Neural cell (in vitro differentiated cells): Measurements from ENCODE around the gene SH2D3A. TPM values are rescaled to one million over a fixed set of nuclear protein-coding genes. Genes with fewer than 3 reads are reported as not detected.
"Not testable (repeated sequence)": the region's sequence is repeated elsewhere in the genome, so short reads cannot be mapped to it uniquely, and the experiment has no call there.

Experiments
- H2AFZ ChIP-seq: fragments of 200-600, 300-800 bp; sonication (generic), shearing (Covaris generic); 2 replicates; pipeline ENCODE4 v1.6.0; 2014; ENCODE audit warnings: low read depth, mild to moderate bottlenecking, antibody characterized with exemption, low read length, moderate library complexity
- H3F3A ChIP-seq: fragments of 200-600 bp; shearing (Covaris generic); 2 replicates; pipeline ENCODE4 v1.6.1; 2016; ENCODE audit warnings: mild to moderate bottlenecking, moderate library complexity, mixed read lengths, antibody characterized with exemption, low read length; ENCODE audit not compliant: insufficient read depth, poor library complexity, severe bottlenecking
- H3K27ac ChIP-seq: fragments of 200-600, 300-800 bp; sonication (generic), shearing (Covaris generic); 2 replicates; pipeline ENCODE4 v1.5.1; 2014; ENCODE audit warnings: mild to moderate bottlenecking, low read length, moderate library complexity
- H3K27me3 ChIP-seq: fragments of 300-800, 200-600 bp; sonication (generic), shearing (Covaris generic); 2 replicates; pipeline ENCODE4 v1.6.0; 2014; ENCODE audit warnings: mild to moderate bottlenecking, low read depth, low read length, moderate library complexity; ENCODE audit not compliant: insufficient read depth
- H3K36me3 ChIP-seq: fragments of 300-800, 200-600 bp; sonication (generic), shearing (Covaris generic); 2 replicates; pipeline ENCODE4 v1.5.1; 2014; ENCODE audit warnings: mild to moderate bottlenecking, antibody characterized with exemption, low read length, moderate library complexity; ENCODE audit not compliant: insufficient read depth
- H3K4me2 ChIP-seq: fragments of 300-800, 200-600 bp; sonication (generic), shearing (Covaris generic); 2 replicates; pipeline ENCODE4 v1.6.0; 2014; ENCODE audit warnings: mild to moderate bottlenecking, low read length
- H3K4me3 ChIP-seq: fragments of 300-800, 200-600 bp; sonication (generic), shearing (Covaris generic); 2 replicates; pipeline ENCODE4 v1.5.1; 2014; ENCODE audit warnings: mild to moderate bottlenecking, low read length, moderate library complexity
- H3K79me2 ChIP-seq: fragments of 200-600 bp; shearing (Covaris generic); replicated peaks from 2 replicates; pipeline ENCODE4 v1.6.0; 2014; ENCODE audit warnings: mild to moderate bottlenecking, low read length, moderate library complexity; ENCODE audit not compliant: insufficient read depth
- H3K9ac ChIP-seq: fragments of 300-800, 200-600 bp; sonication (generic), shearing (Covaris generic); 2 replicates; pipeline ENCODE4 v1.6.1; 2016; ENCODE audit warnings: mild to moderate bottlenecking, low read length, mixed read lengths
- H3K9me2 ChIP-seq: fragments of 200-600 bp; shearing (Covaris generic); 2 replicates; pipeline ENCODE4 v1.6.1; 2016; ENCODE audit warnings: mild to moderate bottlenecking, low read length, mixed read lengths; ENCODE audit not compliant: insufficient read depth
- H3K9me3 ChIP-seq: fragments of 200-600, 300-800 bp; sonication (generic), shearing (Covaris generic); 2 replicates; pipeline ENCODE4 v1.6.1; 2016; ENCODE audit warnings: mild to moderate bottlenecking, mixed run types, low read length, moderate library complexity, mixed read lengths
- H4K20me1 ChIP-seq: fragments of 200-600 bp; shearing (Covaris generic); 2 replicates; pipeline ENCODE4 v1.6.1; 2016; ENCODE audit warnings: mild to moderate bottlenecking, mixed run types; ENCODE audit not compliant: insufficient read depth
- EP300 ChIP-seq: fragments of 450-650 bp; conservative IDR thresholded peaks from 2 replicates; pipeline ENCODE4 v1.6.1; 2014; ENCODE audit warnings: antibody characterized with exemption, mild to moderate bottlenecking, moderate library complexity; ENCODE audit not compliant: poor library complexity, severe bottlenecking
- EZH2 ChIP-seq: fragments of 200-600, 300-800 bp; shearing (Covaris generic), sonication (generic); IDR thresholded peaks from 2 replicates; pipeline ENCODE4 v1.6.1; 2014; ENCODE audit warnings: antibody characterized with exemption, low read length, borderline replicate concordance, mild to moderate bottlenecking; ENCODE audit not compliant: insufficient read depth, poor library complexity, severe bottlenecking
- MXI1 ChIP-seq: fragments of 450-650 bp; conservative IDR thresholded peaks from 2 replicates; pipeline ENCODE4 v1.6.1; 2014; ENCODE audit warnings: antibody characterized with exemption, mild to moderate bottlenecking; ENCODE audit not compliant: poor library complexity, severe bottlenecking
- POLR2AphosphoS5 ChIP-seq: IDR thresholded peaks from 2 replicates; pipeline ENCODE4 v1.6.1; 2012
- RAD21 ChIP-seq: fragments of 450-650 bp; conservative IDR thresholded peaks from 2 replicates; pipeline ENCODE4 v1.6.1; 2014; ENCODE audit warnings: antibody characterized with exemption, mild to moderate bottlenecking, moderate library complexity
- REST ChIP-seq: IDR thresholded peaks from 2 replicates; pipeline ENCODE4 v1.6.1; 2012; ENCODE audit warnings: borderline replicate concordance
- SMC3 ChIP-seq: fragments of 450-650 bp; conservative IDR thresholded peaks from 2 replicates; pipeline ENCODE4 v1.6.1; 2014; ENCODE audit warnings: antibody characterized with exemption, mild to moderate bottlenecking, moderate library complexity; ENCODE audit not compliant: poor library complexity
- TAF1 ChIP-seq: IDR thresholded peaks from 2 replicates; pipeline ENCODE4 v1.6.1; 2012; ENCODE audit warnings: low read depth
- polyA plus RNA-seq: library from polyadenylated mRNA; depleted of rRNA; stranded (reverse); fragments of >200 nt; gene quantifications from 2 replicates; pipeline ENCODE4 v1.2.3, GENCODE V29; 2014
- TF ChIP-seq, protein P1 (sequence below): fragments of 450-650 bp; IDR thresholded peaks from 2 replicates; pipeline ENCODE4 v1.5.1; 2014; ENCODE audit warnings: antibody characterized with exemption, mild to moderate bottlenecking, moderate library complexity; ENCODE audit not compliant: poor library complexity, severe bottlenecking

SH2D3A gene
- polyA plus RNA-seq, 1 donor from 2014 or later = 3.6 TPM

DNA sequence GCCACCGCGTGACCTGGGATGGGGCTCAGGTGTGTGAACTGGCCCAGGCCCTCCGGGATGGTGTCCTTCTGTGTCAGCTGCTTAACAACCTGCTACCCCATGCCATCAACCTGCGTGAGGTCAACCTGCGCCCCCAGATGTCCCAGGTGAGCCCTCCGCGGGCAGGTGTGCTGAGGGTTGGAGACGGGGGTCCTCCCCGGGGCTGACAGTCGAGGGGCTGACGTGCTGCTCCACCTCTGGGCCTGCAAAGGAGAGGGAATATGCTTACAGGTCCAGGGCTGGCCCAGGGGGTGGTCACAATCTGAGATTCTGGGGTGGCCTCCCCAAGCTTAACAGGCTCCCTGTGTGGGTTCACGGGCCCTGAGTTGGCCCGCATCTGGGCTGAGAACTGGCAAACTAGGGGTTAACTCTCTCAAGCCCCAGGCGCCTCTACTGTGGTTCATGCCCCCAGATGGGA is 5.7 kb upstream of the SH2D3A start:
- H3K4me2 ChIP-seq = no peak overlapping the region
- no peaks in the 10 kb centered on the region for H3K36me3 ChIP-seq
- H3K27me3 ChIP-seq = peaks cover 6% of the 10 kb centered on the region
- H3K4me3 ChIP-seq = no peak overlapping the region
- H3K9ac ChIP-seq = no peak overlapping the region
- H3K9me3 ChIP-seq = no peaks in the 10 kb centered on the region
- no peaks in the 10 kb centered on the region for H4K20me1 ChIP-seq
- H3F3A ChIP-seq = no peaks in the 10 kb centered on the region
- no peaks in the 10 kb centered on the region for H3K9me2 ChIP-seq
- H3K27ac ChIP-seq = no peak overlapping the region
- TF ChIP-seq SMC3 (no peak), MXI1 (no peak), RAD21 (no peak), EZH2 (no peak), REST (no peak), EP300 (no peak), POLR2AphosphoS5 (no peak), TAF1 (no peak)
- TF ChIP-seq, protein P1, sequence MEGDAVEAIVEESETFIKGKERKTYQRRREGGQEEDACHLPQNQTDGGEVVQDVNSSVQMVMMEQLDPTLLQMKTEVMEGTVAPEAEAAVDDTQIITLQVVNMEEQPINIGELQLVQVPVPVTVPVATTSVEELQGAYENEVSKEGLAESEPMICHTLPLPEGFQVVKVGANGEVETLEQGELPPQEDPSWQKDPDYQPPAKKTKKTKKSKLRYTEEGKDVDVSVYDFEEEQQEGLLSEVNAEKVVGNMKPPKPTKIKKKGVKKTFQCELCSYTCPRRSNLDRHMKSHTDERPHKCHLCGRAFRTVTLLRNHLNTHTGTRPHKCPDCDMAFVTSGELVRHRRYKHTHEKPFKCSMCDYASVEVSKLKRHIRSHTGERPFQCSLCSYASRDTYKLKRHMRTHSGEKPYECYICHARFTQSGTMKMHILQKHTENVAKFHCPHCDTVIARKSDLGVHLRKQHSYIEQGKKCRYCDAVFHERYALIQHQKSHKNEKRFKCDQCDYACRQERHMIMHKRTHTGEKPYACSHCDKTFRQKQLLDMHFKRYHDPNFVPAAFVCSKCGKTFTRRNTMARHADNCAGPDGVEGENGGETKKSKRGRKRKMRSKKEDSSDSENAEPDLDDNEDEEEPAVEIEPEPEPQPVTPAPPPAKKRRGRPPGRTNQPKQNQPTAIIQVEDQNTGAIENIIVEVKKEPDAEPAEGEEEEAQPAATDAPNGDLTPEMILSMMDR = no peak
- H2AFZ ChIP-seq = no peak overlapping the region
- no peaks in the 10 kb centered on the region for H3K79me2 ChIP-seq

DNA sequence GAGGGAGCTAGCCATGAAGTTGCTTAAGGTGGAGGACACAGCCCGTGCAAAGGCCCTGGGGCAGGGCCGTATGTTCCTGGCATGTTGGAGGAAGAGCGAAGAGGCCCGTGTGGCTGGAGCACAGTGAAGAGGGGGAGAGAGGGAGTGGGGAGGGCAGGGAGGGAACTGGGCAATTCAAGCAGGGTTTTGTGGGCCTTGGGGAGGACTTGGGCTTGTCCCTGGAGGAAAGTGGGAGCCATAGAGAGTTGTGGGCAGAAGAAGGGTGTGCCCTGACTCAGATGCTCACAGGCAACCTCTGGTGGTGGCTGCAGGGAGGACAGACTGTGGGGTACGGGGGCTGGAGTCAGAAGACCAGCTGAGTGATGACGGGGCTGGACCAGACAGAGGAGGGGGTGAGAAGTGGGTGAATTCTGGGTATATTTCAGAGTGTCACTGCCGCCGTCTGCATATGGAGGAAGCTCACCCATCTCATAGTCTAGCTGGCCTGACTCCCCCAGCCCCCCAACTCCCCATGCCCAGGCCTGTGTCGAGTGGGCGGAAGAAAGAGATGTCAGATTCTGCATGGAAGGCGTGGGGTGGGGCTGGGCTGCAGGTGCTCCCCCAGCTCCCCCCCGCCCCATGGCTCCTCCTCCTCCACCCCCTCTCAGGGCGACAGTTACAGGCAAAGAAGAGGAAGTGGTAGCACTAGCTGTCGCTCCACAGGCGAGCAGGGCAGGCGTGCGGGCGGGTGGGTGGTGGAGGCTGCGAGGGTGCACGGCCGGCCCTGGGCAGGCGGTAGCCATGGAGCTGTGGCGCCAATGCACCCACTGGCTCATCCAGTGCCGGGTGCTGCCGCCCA is 5.0 kb upstream of the SH2D3A start, which contains the start of gene VAV1:
Gene VAV1 (plus strand): TSS at position 681 of the 838 bp plus-strand sequence. CDS start 100 bp downstream, at position 781.
- no peaks in the 10 kb centered on the region for H3K9me3 ChIP-seq
- H3K79me2 ChIP-seq = no peaks in the 10 kb centered on the region
- H3K4me3 ChIP-seq = no peak within 1 kb of the TSS
- H3K27me3 ChIP-seq = peaks cover 13% of the 10 kb centered on the region
- H3K9me2 ChIP-seq = no peaks in the 10 kb centered on the region
- H3F3A ChIP-seq = no peaks in the 10 kb centered on the region
- no peaks in the 10 kb centered on the region for H4K20me1 ChIP-seq
- no peak within 1 kb of the TSS for H3K9ac ChIP-seq
- H2AFZ ChIP-seq = no peak within 1 kb of the TSS
- TF ChIP-seq RAD21 = no peak
- no peak for TF ChIP-seq REST
- TF ChIP-seq TAF1 = no peak
- TF ChIP-seq, protein P1 = no peak
- no peak for TF ChIP-seq SMC3
- H3K36me3 ChIP-seq = no peaks in the 10 kb centered on the region
- H3K4me2 ChIP-seq = no peak within 1 kb of the TSS
- H3K27ac ChIP-seq = no peak within 1 kb of the TSS

DNA sequence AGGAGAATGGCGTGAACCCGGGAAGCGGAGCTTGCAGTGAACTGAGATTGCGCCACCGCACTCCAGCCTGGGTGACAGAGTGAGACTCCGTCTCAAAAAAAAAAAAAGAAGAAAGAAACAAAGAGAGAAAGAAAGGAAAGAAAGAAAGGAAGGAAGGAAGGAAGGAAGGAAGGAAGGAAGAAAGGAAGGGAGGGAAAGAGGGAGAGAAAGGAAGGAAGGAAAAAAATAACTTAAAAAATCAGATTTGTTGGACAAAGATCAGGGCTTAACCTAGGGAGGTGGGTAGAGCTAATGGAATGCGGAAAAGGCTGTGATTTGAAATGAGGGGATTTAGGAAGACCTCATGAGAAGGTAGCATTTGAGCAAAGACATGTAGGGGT is 4.4 kb upstream of the SH2D3A start:
- H3K36me3 ChIP-seq, H3K27ac ChIP-seq, H3K9me3 ChIP-seq, H3F3A ChIP-seq, H2AFZ ChIP-seq, H3K4me2 ChIP-seq, H3K9ac ChIP-seq, H3K9me2 ChIP-seq, H4K20me1 ChIP-seq, H3K79me2 ChIP-seq, H3K4me3 ChIP-seq: not testable (repeated sequence)
- H3K27me3 ChIP-seq = peaks cover 19% of the 10 kb centered on the region
